Measurements from ENCODE around the gene PPIE.

- no peak for TF ChIP-seq CTCF (IDR thresholded peaks at IDR 0.05)
- no peak for TF ChIP-seq POLR2A (IDR thresholded peaks at IDR 0.05)
- no peak for TF ChIP-seq POLR2AphosphoS5 (IDR thresholded peaks at IDR 0.05)
- TF ChIP-seq EP300 (IDR thresholded peaks at IDR 0.05) = no peak
Measured at GRCh38 chr1:39711966-39712340, 26.7 kb upstream of the PPIE start.

All from sigmoid colon (tissue), 4 donors.